SW 1271 (cell line): Measurements from ENCODE around the gene ZNF765.
A peak's percentile ranks its signal among the peaks of the same experiment; 100 is the strongest.
"Not testable (repeated sequence)": the region's sequence is repeated elsewhere in the genome, so short reads cannot be mapped to it uniquely, and the experiment has no call there.

Source experiments
- DNase-seq, 2 experiments: peaks; one replicate each; lab custom pipeline; 2025; lab: John Stamatoyannopoulos, UW

Gene ZNF765

DNA sequence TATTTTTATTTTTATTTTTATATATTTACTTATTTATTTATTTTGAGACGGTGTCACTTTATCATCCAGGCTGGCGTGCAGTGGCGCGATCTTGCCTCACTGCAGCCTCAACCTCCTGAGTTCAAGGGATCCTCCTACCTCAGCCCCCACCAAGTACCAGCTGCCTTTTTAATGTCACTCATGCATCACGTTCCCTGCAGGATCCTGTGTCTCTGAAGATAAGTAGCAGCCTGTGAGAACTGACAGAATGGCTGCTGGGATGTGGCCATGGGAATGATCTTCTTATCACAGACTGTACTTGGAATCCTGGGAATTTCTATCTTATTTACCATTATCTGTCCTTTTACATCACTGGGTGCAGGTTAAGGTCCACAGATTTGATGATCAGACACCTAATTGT lies 27.6 kb downstream of the ZNF765 start:
- DNase-seq, result no peak

- DNase-seq, result not testable (repeated sequence)
Observed at GRCh38 chr19:53423074-53423473, 28.1 kb downstream of the ZNF765 start.

DNA sequence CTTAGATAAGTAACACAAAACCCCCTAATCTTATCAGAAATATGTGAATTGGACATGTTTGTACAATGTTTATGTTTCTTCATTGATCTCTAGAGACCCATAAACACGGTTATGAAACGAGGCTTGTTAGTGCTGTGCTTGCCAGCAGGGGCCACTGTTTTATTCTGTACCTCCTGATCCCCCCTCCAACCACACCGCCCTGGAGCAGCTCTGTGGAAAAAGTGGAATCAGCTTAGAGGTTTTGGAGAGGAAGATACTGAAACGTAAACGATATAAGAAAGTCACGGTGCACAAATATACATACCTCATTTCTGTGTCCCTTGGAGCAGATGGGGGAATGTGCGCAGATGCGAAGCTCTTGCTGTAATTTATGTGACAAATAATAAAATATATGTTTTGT lies 28.7 kb downstream of the ZNF765 start:
- not testable (repeated sequence) for DNase-seq

GRCh38 chr19:53424968-53425597 lies 30.1 kb downstream of the ZNF765 start:
- DNase-seq, result no peak

GRCh38 chr19:53431399-53432087 lies 36.6 kb downstream of the ZNF765 start, which contains the start of gene ZNF761:
Gene ZNF761 (plus strand): TSS chr19:53431984. CDS start chr19:53447269, 15,285 bp downstream.
- DNase-seq, result peak; percentile 50 to 76

DNA sequence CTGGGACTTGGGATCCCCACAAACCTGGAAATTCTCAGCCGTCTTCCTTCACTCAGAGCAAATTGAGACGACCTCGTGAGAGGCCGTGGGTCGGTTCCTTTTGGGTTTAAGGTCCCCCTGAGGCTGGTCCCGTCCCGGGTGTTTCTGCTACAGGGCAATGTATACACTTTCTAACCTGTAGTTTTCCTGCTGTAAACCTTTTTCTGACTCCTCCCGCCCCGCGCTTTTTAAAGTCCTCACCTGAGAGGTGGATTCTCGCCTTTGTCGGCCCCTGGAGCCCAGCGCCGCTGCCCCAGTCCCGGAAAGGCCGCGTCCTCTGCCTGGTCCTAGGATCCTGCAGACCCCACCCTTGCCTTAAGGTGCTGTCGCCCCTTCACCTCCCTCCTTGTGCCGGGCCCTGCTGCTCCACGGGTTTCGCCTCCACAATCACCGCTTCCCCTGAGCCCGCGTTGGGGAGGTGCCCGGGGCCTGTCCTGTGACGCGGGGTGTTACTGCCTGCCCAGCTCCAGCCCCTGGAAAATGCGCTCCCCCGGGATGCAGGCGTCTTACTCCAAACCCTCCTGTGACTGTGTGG lies 37.2 kb downstream of the ZNF765 start:
- DNase-seq, result no peak

DNA sequence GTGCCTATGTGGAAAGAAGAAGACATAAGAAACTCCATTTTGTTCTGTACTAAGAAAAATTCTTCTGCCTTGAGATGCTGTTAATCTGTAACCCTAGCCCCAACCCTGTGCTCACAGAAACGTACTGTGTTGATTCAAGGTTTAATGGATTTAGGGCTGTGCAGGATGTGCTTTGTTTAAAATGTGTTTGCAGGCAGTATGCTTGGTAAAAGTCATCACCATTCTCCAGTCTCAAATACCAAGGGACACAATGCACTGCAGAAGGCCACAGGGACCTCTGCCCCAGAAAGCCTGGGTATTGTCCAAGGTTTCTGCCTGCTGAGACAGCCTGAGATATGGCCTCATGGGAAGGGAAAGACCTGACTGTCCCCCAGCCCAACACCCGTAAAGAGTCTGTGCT lies 48.9 kb downstream of the ZNF765 start:
- not testable (repeated sequence) for DNase-seq

- DNase-seq, result not testable (repeated sequence)
Observed at GRCh38 chr19:53447196-53447595, 52.2 kb downstream of the ZNF765 start.

- DNase-seq, result no peak
Observed at GRCh38 chr19:53455828-53456227, 60.9 kb downstream of the ZNF765 start.

- DNase-seq, result not testable (repeated sequence)
Observed at GRCh38 chr19:53460131-53460721, 65.3 kb downstream of the ZNF765 start.

DNA sequence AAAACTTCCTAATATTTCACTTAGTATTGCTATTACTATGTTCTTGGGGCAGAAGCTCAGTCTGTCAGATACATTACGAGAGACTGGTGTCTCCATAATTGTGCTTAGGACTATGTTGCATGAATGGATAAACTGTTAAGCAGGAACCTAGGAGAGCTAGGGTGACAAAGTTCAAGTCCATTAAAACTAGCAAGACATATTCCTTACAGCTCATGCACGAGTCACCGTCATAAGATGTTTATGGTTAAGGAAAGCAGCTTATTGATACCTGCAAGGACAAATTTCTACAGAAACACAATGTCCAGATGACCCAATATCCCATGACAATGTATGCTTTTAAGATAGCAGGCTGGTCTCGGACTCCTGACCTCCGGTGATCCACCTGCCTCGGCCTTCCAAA lies 66.9 kb downstream of the ZNF765 start:
- DNase-seq, result no peak

GRCh38 chr19:53462861-53463260 lies 67.9 kb downstream of the ZNF765 start:
- DNase-seq, result no peak

DNA sequence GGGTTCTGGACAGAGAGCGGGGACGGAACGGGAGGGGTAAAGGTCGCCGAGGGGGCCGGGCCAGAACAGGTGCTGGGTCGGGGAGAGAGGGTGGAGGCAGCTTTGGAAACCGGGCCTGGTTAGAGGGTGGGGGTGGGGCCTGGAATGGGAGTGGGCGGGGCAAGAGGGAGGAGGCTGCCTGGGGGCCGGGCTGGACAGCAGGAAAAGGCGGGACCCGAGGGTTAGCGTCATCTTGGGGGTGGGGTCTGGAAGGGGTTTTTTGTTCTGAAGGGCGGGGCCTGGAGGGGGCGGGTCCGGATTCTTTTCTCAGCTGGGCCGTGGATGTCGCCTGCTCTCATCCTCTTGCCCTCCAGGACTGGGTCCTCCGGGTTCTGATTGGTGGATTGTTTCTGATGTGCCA lies 68.3 kb downstream of the ZNF765 start:
- no peak for DNase-seq

DNA sequence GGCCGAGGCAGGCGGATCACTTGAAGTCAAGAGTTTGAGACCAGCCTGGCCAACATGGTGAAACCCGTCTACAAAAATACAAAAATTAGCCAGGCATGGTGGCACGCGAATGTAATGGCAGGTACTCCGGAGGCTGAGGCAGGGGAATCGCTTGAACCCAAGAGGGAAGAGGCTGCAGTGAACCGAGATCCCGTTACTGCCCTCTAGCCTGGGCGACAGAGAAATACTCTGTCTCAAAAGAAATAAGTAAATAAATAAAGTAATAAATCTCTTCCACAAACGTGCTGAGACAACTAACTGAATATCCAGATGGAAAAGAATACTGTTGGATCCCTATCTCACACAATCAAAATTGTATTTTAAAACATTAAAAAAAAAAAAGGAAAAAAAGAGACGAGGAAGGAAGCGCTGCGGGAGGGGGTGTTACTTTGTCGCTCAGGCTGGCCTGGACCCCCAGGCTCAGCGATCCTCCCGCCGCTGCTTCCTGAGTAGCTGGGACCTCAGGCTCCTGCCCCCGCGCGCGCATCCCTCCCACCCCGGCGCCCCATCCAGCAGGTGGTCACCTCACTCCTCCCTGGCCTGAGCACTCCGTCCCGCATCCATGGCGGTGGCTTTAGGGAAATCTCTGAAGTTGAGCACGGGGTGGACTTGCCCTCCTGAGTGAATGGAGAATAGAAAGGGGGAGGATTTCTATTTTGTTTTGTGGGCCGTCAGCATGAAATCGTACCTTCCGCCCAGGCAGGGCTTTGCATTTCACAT lies 72.0 kb downstream of the ZNF765 start:
- DNase-seq, result no peak

DNA sequence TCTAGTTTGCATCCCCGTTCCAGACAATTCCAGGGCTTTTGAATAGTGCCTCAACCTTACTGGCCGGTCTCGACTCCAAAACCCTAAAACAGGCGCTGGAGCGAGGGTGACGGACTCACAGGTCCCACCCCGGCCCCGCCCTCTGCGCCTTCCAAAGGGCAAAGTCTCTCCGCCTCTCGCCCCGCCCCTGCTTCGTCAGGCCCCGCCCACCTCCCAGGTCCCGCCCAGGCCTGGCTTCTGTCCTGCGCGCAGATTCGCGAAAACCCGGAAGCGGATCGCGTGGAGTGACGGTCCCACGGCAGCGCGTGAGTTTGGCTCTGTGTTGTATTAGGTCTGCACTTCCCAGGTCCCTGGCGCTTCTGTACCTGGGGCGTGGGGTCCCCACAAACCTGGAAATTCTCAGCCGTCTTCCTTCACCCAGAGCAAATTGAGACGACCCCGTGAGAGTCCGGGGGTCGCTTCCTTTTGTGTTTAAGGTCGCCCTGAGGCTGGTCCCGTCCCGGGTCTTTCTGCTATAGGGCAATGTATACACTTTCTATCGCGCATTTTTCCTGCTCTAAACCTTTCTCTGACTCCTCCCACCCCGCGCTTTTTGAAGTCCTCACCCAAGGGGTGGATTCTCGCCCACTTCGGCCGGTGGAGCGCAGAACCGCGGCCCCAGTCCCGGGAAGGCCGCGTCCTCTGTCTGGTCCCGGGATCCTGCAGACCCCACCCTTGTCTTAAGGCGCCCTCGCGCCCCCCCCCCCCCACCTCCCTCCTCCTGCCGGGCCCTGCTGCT lies 72.7 kb downstream of the ZNF765 start, which contains the start of gene ZNF813:
Gene ZNF813, plus strand, starts transcription at position 249 of the 778 bp plus-strand sequence. CDS start 16,090 bp downstream, outside the sequence.
- DNase-seq, result no peak

GRCh38 chr19:53468628-53469027 lies 73.7 kb downstream of the ZNF765 start:
- DNase-seq, result not testable (repeated sequence)

DNA sequence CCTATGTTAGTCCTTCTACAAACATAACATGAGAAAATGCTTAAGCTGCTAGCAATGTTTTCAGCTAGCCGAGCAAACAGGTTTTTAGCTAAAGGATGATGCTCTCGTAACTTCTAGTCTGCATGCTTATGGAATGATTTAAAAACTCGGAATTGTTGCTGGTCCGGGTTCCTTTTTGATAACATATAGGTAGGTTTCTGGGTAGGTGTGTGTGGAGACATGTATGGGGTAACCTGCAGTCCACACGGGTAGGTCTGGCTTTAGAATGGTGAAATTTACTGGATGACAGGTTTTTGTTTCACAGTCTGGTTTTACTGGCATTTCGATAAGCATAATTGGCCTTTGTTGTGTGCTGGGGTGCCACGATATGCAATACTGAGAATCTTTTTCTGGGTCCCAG lies 77.0 kb downstream of the ZNF765 start:
- DNase-seq, result no peak

GRCh38 chr19:53474832-53475231 lies 79.9 kb downstream of the ZNF765 start:
- DNase-seq, result not testable (repeated sequence)

GRCh38 chr19:53475470-53475869 lies 80.5 kb downstream of the ZNF765 start:
- DNase-seq, result not testable (repeated sequence)
